ENCODE measurements around the gene DYNLRB1. TPM values are rescaled to one million over a fixed set of nuclear protein-coding genes. Genes with fewer than 3 reads are reported as not detected.

DYNLRB1 gene
- total and polyA plus RNA-seq, 2 of the 13 experiments (the other 11 are each of a cell fraction or from before 2014, with no cell fraction given) = 140 to 244 TPM

DNA sequence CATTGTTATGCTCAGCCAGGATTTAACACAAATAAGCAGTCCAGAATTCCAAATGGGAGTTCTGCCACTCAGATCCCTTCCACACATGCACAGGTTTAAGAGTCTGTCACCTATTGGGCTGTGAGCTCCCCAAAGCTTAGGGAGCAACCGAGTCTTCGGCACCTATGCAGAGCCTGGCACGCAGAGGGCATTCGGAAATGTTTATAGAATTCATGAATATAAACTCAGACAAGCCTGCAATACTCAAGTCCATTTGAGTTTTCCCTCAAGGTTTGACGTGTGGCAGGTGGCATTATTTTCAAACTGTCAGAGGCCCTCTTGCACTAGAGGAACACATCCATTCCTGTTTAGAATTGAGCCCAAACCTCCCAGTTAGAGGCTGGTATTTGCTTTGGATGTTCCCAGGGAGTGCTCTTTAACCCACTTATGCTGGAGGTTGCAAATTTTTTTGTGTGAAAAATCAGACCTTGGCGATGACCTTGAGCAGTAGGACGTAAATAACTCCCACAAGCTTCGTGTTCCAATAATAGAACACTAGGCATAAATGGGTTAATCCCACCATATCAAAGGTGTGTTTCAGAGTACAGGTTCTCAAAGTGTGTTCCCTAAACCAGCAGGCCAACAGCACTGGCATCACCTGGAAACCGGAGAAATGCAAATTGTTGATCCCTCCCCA lies 70.4 kb downstream of the DYNLRB1 start:
- no peaks in the 10 kb centered on the region for H3K79me2 ChIP-seq (ENCODE audit: insufficient read depth, low read length)
- intact Hi-C loops (cut with micrococcal nuclease; ENCODE audit: unreplicated experiment) = no loop called here
- ChIA-PET POLR2A (no interaction called here), CTCF (ENCODE audit: low intra/inter-chr PET ratio, low total read pairs) (no interaction called here)
- peak overlapping the region; percentile 1 for H3K27ac ChIP-seq (ENCODE audit: extremely low read length, insufficient read depth, low read length)
- H3K4me1 ChIP-seq (ENCODE audit: insufficient read depth, low read length) = peaks cover 36% of the 10 kb centered on the region
- no peak overlapping the region for H3K9ac ChIP-seq (ENCODE audit: insufficient read depth, low read depth, low read length)
- no peak overlapping the region for H3K4me2 ChIP-seq (ENCODE audit: low read depth, low read length)
- H2AFZ ChIP-seq (ENCODE audit: low read length) = no peak overlapping the region
- in situ Hi-C loops (cut with HindIII; ENCODE audit: extremely low pct_ligation_motif_present, low pct_unique_long_range_greater_than_20kb) = no loop called here
- peak; percentile 46 for ATAC-seq
- WGBS (ENCODE audit: low lambda C conversion rate) = 83% methylated on average over 9 of the region's 9 CpGs
- BruUV-seq (replicated peaks) = no TSS peak
- DNase-seq (ENCODE audit: low spot score) = peak; percentile 36
- peaks cover 17 to 56% of the 10 kb centered on the region in 2 experiments for H3K36me3 ChIP-seq (replicated peaks in 1 of 2; ENCODE audit: control insufficient read depth in 1 of 2, insufficient read depth in 2 of 2, low read length in 2 of 2)
- no peaks in the 10 kb centered on the region for H3K9me3 ChIP-seq (ENCODE audit: low read length)
- FAIRE-seq = peak; percentile 8
- no peak overlapping the region for H3K4me3 ChIP-seq (replicated peaks in 1 of 3; ENCODE audit: insufficient read depth in 1 of 3, low read depth in 2 of 3, low read length in 3 of 3)
- no peaks in the 10 kb centered on the region for H3K27me3 ChIP-seq (ENCODE audit: control insufficient read depth in 1 of 2, insufficient read depth in 2 of 2, low read length in 2 of 2)
- H4K20me1 ChIP-seq (ENCODE audit: insufficient read depth, low read length) = no peaks in the 10 kb centered on the region
- TF ChIP-seq, protein P1, sequence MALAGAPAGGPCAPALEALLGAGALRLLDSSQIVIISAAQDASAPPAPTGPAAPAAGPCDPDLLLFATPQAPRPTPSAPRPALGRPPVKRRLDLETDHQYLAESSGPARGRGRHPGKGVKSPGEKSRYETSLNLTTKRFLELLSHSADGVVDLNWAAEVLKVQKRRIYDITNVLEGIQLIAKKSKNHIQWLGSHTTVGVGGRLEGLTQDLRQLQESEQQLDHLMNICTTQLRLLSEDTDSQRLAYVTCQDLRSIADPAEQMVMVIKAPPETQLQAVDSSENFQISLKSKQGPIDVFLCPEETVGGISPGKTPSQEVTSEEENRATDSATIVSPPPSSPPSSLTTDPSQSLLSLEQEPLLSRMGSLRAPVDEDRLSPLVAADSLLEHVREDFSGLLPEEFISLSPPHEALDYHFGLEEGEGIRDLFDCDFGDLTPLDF (CRISPR knock-in tag; IDR thresholded peaks at IDR 0.05) = no peak
- no peak for TF ChIP-seq RFXAP (CRISPR knock-in tag; IDR thresholded peaks at IDR 0.05; ENCODE audit: borderline replicate concordance)
- peak; percentile 96 for TF ChIP-seq PPARG (CRISPR knock-in tag; conservative IDR thresholded peaks at IDR 0.05)
- no peak for TF ChIP-seq SP2 (CRISPR knock-in tag; IDR thresholded peaks at IDR 0.05)
- TF ChIP-seq, protein P2, sequence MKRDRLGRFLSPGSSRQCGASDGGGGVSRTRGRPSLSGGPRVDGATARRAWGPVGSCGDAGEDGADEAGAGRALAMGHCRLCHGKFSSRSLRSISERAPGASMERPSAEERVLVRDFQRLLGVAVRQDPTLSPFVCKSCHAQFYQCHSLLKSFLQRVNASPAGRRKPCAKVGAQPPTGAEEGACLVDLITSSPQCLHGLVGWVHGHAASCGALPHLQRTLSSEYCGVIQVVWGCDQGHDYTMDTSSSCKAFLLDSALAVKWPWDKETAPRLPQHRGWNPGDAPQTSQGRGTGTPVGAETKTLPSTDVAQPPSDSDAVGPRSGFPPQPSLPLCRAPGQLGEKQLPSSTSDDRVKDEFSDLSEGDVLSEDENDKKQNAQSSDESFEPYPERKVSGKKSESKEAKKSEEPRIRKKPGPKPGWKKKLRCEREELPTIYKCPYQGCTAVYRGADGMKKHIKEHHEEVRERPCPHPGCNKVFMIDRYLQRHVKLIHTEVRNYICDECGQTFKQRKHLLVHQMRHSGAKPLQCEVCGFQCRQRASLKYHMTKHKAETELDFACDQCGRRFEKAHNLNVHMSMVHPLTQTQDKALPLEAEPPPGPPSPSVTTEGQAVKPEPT (CRISPR knock-in tag; IDR thresholded peaks at IDR 0.05; ENCODE audit: low read depth) = no peak
- TF ChIP-seq GTF2F1 (IDR thresholded peaks at IDR 0.05; ENCODE audit: low read length) = no peak
- TF ChIP-seq TOPORS (CRISPR knock-in tag; IDR thresholded peaks at IDR 0.05) = no peak
- TF ChIP-seq, protein P3, sequence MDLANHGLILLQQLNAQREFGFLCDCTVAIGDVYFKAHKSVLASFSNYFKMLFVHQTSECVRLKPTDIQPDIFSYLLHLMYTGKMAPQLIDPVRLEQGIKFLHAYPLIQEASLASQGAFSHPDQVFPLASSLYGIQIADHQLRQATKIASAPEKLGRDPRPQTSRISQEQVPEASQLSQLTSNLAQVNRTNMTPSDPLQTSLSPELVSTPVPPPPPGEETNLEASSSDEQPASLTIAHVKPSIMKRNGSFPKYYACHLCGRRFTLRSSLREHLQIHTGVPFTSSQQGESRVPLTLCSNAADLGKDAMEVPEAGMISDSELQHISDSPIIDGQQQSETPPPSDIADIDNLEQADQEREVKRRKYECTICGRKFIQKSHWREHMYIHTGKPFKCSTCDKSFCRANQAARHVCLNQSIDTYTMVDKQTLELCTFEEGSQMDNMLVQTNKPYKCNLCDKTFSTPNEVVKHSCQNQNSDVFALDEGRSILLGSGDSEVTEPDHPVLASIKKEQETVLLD (CRISPR knock-in tag; IDR thresholded peaks at IDR 0.05; ENCODE audit: low read depth) = no peak
- no peak for TF ChIP-seq ZSCAN12 (CRISPR knock-in tag; IDR thresholded peaks at IDR 0.05)
- TF ChIP-seq REL (CRISPR knock-in tag; conservative IDR thresholded peaks at IDR 0.05) = no peak
- no peak for TF ChIP-seq EEA1 (CRISPR knock-in tag; IDR thresholded peaks at IDR 0.05; ENCODE audit: borderline replicate concordance)
- TF ChIP-seq ZNF788 (CRISPR knock-in tag; IDR thresholded peaks at IDR 0.05; ENCODE audit: borderline replicate concordance) = no peak
- no peak for TF ChIP-seq LCORL (IDR thresholded peaks at IDR 0.05)
- no peak for TF ChIP-seq LCORL (CRISPR knock-in tag; IDR thresholded peaks at IDR 0.05)
- no peak for TF ChIP-seq U2AF2 (IDR thresholded peaks at IDR 0.05; ENCODE audit: low read depth, low read length)
- TF ChIP-seq, protein P4, sequence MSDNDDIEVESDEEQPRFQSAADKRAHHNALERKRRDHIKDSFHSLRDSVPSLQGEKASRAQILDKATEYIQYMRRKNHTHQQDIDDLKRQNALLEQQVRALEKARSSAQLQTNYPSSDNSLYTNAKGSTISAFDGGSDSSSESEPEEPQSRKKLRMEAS (IDR thresholded peaks at IDR 0.05) = no peak
- TF ChIP-seq FOXA1 (IDR thresholded peaks at IDR 0.05) = no peak
- TF ChIP-seq FOXA1 (CRISPR knock-in tag; IDR thresholded peaks at IDR 0.05) = no peak
- no peak for TF ChIP-seq REPIN1 (CRISPR knock-in tag; IDR thresholded peaks at IDR 0.05; ENCODE audit: borderline replicate concordance, low read depth)

Data from HepG2 (cell line).